NCI-H187 (cell line): ENCODE results near the gene GARRE1.
"Not testable (repeated sequence)": the region's sequence is repeated elsewhere in the genome, so short reads cannot be mapped to it uniquely, and the experiment has no call there.

Experiments used
- DNase-seq, 2 experiments: peaks; one replicate each; lab custom pipeline; 2025; lab: John Stamatoyannopoulos, UW

Gene GARRE1

DNA sequence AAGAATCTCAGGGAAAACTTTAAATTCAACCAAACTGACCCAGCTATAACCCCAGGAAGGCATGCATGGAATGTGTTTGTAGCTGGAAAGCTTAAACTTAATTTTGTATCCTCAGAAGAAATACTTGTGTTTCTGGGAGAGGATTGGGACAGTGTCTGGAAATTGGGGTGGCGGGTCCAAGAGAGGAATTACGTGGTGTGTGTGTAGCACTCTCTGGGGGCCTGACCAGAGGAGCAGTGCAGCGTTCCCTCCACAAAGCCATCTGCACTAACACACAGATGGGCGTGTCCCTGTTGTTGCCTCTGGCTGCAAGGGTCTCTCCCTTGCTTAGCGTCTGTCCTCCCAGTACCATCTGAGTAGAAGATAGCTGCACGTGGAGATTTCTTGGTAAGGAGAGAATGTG is 6.4 kb downstream of the GARRE1 start:
- DNase-seq = no peak

DNA sequence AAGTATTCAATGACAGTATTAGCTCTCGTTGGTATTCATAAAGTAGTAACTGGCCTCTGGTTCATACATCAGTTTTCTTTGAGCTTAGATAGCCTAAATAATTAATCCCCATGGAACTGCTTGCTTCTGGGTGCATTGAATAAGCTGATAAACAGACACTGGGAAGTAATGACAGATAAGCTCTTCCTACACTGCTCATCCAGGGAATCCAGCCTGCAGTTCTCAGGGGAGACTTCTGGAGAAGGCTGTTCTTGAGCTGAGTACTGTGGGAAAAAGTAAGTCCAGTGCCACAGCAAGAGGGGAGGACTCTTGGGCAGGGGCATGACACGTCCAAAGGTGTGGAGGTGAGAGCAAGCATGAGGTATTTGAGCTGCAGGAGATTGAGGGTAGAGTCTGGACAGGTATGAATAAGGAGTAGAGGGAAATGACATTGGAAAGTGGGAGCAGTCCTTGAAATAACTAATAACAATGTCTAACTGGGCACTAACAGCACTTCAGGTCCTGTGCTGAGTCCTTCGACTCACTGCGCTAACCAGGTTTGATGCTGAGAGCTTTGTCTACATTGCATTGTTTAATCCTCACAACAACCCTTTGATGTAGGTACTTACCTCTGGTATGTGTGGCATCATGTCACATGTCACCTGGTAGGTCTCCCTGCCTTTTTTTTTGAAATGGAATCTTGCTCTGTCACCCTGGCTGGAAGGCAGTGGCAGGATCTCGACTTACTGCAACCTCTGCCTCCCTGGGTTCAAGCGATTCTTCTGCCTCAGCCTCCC is 7.2 kb downstream of the GARRE1 start:
- no peak for DNase-seq

DNA sequence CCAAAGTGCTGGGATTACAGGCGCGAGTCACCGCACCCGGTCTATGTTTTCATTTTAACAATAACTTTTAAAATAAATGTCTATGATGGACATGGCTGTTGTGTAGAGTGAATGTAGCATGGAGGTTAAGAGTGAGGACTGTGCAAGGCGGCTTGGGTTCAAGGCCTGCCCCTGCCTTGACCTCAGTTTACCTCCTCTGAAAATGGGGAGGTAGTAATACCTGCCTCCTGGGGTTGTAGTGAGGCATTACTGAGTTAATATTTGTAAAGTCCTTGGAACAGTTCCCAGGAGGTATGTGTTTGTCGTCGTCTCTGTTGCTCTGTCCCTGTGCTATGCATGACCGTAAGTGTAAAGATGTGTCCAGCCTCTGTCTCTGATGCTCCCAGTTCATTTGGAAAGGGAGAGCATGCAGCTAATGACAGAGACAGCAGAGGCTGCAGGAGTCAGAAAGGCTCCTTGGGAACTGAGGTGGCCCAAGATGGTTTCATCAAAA is 9.4 kb downstream of the GARRE1 start:
- DNase-seq = no peak

DNA sequence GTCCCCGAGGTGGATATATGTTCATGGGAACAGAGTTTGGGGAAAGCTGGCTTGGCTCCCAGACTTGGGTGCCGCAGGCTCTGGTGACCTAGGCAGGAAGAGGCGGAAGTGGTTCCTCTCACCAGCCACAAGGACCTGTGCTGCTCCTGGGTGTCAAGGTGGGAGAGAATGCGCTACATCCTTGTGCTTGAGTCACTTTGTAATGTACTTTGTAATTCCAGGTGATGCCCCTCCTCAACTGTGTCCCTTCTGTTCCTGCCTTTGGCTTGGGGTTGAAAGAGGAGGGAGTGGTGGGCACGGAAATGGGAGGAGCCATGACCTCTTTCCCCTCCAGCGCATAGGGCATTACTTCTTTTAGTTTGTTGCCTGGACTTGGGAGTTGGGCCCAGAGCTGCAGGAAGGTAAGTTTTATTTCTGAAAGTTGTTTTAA is 10.9 kb downstream of the GARRE1 start:
- DNase-seq = no peak

DNA sequence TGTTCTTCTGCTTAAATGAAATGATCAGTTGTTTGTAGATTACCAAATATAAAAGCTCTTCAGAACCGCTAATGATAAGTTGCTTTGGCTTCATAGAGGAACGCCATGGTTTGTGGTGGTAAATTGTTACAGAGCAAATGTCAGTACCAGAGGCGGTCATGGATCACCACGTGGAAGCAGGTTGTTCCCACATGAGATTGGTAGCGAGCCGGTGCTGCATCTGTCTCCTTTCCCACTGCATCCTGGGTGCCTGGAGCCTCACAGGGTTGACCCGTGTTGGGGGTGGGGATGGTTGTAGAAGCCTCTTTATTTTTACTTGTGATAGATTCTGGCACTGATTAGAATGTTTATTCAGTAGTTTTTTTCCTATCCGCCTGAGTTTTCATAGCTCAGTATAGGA is 14.7 kb downstream of the GARRE1 start:
- no peak for DNase-seq

DNA sequence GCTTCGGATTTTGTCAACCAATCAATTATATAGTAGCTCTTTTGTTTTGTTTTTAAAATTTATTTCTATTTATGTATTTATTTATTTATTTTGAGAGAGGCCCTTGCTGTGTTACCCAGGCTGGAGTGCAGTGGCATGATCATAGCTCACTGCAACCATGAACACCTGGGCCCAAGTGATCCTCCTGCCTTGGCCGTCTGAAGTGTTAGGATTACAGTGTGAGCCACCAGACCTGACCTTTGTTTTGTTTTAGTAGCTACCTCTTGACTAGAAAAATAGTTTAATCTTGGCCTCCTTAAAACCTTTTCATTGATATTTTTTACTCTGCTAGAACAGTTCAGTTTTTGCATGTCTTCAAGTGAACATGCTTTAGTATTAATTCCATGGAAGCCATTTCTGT is 15.1 kb downstream of the GARRE1 start:
- DNase-seq = no peak

DNA sequence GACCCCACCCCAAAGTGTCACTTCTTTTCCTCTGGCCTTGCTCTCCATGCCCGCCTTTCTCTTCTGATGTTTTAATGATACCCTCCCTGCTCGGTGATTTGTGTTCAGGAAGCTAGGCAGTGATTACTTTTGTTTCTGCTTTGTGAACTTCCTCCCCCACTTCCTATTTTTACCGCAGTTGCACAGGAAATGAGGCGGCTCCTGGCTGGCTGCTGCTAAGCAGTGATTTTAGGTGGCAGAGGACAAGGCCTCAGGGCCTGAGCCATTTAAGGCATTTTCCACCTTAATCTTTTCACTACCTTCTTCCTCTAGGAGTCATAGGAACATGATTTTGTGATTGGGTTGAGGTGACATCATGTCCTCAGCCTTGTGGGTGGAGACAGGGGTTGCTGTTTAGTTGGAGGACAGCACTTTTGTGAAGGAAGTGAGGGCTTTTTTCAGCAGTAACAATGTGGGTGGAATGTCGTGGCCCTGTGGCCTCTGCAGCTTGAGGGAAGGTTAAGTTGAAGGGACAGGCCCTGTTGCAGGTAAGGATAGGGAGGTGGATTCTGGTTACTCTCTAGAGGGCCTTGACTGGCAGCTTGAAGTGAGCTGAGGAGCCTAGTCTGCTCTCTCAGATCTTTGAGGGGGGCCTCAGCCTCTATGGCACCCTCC is 15.7 kb downstream of the GARRE1 start:
- DNase-seq = no peak

DNA sequence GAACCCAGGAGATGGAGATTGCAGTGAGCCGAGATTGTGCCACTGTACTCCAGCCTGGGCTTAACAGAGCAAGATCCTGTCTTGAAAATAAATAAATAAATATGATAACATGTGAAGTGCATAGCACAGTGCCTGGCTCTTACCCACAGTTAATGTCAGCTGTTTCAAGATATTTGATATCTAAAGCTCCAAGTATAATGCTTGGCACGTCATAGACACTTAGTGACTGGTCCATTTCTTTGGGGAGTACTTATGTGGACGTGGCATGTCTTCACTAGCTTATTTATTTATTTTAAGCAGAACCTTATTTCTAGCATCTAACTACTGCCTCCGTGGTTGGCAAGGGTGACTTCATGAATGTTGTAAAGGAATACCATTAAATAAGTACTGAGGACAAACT is 18.8 kb downstream of the GARRE1 start:
- DNase-seq = no peak

DNA sequence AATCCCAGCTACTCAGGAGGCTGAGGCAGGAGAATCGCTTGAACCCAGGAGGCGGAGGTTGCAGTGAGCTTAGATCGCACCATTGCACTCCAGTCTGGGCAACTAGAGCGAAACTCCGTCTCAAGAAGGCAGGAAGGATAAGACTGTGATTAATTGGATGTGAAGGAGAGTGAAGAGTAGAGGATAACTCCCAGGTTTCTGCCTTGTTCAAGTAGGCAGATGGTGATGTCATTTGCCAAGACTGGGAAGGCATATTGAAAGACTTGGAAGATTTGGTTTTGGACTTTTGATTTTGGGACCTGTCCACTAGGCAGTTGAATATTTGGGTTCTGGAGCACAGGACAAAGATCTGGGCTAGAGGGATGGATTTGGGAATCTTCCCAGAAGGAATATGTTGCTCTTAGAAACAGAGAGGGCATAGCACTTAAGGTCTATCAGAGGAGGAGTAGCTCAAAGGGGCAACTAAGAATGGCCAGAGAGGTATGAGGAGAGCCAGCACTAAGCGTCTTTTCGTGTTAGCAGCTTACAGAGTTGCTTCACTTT is 20.0 kb downstream of the GARRE1 start:
- DNase-seq = no peak

DNA sequence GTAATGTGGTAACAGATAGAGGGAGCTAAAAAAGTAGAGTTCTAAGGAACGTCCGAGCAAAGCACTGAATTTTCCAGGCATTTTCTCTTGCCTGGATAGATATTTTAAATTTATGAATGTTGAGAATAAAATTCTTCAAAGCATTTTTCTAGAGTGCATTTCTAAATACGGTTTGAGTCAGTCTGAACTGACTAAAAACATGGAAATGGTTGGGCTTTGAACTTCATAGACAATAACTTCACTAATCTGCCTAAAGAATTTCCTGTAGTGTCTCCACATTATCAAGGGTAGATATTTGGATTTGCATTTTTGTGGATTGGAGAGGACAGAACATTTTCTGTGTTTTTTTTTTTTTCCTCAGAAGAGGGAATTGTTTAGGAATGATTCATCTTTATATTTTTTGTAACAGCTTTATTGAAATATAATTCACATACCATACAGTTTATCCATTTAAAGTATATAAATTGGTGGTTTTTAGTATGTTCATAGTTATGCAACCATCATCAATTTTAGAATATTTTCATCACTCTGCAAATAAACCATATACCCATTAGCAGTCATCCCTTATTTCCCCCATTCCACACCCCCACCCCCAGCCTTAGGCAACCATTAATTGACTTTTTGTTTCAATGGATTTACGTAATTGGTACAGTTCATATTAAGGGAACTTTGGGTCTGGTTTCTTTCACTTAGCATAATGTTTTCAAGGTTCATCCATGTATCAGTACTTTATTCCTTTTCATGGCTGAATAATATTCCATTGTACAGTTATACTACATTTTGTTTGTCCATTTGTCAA is 20.7 kb downstream of the GARRE1 start:
- no peak for DNase-seq

DNA sequence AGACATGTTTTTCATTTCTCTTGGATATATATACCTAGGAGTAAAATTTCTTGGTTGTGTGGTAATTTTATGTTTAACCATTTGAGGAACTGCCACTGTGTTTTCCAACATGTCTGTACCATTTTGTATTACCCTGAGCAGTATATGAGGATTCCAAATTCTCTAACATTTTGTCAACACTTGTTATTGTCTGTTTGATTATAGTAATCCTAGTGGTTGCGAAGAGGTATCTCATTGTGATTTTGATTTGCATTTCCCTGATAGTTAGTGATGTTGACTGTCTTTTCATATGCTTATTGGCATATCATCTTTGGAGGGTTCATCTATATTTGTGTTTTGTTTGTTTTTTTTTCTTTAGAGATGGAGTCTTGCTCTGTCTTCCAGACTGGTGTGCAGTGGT is 21.4 kb downstream of the GARRE1 start:
- no peak for DNase-seq

DNA sequence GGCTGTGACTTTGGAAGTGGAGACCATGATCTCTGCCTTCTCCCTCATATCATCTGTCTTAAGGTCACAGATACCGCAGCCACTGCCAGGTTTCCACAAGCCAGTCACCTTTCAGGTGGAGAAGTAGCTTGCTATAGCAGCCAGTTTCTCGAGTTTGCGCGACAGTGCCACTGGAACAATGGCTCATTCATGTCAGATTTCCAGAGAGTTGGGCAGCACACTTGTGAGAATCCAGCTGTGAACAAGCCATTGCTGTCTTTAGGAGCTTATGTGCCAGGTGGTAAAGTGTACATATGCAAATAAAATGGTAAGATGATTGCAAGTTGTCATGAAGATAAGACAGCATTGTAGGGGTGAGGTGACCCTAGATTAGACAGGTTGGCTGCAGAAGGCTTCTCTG is 22.3 kb downstream of the GARRE1 start:
- peak in 1 of 2 experiments; percentile 6 for DNase-seq

DNA sequence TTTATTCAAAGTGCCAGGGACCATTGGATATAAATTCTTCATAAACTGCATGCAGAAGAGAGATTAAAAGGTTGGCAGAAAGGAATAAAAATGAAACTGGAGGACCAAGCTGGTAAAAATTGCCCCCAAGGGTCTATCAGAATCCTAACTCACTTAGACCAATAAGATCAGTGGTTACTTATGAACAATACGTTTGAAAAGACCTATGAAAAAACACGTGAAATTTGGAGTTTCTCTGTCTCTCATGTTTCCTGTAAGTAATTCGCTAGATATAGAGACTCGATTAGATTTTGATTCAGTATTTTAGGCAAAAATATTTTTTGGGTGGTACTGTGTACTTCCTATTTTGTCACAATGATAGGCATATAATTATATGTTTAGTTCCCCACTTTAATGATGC is 22.9 kb downstream of the GARRE1 start:
- no peak for DNase-seq

DNA sequence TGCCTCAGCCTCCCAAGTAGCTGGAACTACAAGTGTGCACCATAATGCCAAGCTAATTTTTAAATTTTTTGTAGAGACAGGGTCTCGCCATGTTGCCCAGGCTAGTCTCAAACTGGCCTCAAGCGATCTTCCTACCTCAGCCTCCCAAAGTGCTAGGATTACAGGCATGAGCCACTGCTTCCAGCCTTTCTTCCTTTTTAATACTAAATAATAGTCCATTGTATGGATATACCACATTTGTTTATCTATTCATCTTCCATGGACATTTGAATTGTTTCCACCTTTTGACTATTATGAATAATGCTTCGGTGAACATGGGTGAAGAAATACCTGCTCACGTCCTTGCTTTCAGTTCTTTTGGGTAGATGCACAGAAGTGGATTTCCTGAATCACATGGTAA is 24.4 kb downstream of the GARRE1 start:
- DNase-seq = no peak

DNA sequence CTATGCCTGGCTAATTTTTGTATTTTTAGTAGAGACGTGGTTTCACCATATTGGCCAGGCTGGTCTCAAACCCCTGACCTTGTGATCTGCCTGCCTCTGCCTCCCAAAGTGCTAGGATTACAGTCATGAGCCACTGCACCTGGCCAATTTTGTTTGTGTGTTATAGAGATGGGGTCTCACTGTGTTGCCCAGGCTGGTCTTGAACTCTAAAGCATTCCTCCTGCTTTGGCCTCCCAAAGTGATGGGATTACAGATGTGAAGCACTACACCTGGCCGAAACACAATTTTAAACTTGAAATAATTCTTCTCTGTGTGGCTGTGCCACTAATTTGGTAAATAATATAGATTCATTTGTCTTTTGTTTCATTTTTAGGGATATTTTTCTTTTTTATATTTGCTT is 27.1 kb downstream of the GARRE1 start:
- not testable (repeated sequence) for DNase-seq

DNA sequence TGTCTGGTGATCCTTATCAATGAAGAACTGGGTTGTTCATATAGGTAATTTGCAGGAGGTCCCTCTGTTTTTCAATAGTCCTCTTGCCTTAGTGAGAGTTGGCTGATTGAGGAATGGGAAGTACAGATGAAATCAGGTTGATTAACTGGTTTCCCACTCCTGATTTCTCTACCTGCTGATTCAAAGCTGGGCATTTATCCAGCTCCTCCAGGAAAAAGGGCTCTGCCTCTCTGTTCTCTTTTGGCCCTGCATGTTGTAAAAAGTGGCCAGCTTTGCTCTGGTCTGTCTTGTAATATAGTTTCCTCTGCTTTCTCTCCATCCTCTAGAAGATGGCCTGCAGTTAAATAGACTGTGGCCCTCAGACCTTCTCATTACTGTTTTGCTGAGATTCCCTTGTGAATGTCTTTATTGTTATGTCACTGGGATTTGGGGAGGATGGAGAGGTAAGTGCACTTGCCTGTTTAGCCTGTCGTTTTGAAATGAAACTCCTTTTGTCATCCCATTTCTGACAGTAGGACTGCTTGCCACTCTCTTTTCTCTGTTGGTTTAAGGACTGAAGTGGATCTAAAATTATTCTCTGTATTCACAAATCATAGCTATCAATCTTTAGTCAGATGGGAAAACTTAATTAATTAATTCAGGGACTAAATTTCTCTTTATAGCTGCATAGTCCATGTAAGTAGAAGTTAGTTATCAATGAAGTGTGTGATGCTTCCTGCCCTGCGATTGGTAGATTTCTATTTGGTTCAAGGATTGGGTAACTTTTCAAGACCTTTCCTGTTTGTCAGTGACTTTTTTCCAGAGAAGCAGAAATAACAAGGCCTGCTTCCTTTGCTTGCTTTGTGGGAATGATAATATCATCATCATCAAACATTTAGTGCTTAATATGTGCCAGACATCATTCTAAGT is 28.5 kb downstream of the GARRE1 start:
- DNase-seq = no peak

DNA sequence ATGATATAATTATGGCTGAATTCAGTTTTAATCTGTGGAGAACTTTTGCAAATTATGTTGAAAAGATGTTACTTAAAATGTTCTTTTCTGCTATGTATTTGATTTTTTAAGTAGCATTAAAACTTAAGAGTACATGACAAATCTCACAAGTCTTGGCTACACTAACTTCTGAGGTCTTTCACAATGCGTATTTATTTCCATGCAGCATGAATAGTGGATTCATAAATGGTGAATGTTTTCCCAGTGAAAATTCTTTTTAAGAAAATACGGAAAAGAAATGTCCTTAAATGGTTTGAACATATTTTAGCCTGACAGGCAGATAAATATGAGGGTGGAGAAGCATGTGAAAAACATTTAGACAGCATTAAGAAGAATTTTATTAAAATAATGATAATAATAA is 30.2 kb downstream of the GARRE1 start:
- DNase-seq = no peak

DNA sequence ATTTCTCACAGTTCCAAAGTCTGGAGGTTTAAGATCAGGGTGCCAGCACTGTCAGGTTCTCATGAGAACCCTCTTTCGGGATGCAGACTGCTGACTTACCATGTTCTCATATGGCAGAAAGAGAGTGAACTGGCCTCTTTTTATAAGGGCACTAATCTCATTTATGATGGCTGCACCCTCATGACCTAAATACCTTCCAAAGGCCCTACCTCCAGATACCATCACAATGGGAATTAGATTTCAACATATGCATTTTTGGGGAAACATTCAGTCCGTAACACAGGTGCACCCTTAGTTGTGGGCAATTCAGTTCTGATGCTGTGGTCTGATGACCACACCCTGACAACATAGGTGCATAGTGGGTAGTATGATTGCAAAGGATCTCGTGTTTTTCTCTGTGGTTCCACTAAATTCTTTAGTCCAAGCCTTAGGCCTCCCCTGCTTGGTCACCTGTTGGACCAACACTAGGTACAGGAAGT is 33.3 kb downstream of the GARRE1 start:
- DNase-seq = no peak

DNA sequence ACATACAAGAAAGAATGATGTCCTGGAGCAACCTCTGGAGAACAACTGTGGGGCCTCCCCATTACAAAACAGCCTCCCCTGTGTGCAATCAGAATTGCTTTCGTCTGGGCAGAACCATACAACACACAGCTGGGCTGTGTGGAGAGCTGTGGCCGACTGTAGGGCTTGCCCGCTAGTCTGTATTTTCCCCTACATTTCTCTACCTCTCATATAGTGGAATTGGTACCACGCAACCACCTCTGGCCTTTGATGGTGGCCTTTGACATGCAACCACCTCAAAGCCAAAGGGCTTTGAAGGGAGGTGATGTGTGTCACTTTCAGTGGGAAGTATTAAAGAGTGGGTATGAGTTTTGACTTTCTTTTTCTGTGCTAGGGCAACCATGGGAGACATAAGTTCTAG is 34.0 kb downstream of the GARRE1 start:
- no peak for DNase-seq

DNA sequence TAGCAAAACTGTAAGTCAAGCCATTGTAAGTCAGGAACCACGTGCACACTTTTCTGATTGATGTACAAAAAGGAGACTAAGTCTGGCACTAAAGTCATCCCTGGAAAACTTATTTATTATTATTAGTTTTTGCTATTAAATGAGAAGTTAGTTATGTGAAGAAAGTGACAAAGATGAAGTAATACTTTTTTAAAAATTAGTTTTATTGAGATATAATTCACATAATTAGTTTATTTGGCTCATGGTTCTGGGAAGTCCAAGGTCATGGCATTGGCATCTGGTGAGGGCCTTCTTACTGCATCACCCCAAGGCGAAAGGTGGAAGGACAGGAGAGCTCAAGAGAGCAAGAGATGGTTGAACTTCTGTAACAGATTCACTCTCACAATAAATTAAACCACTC is 36.9 kb downstream of the GARRE1 start:
- DNase-seq = no peak

DNA sequence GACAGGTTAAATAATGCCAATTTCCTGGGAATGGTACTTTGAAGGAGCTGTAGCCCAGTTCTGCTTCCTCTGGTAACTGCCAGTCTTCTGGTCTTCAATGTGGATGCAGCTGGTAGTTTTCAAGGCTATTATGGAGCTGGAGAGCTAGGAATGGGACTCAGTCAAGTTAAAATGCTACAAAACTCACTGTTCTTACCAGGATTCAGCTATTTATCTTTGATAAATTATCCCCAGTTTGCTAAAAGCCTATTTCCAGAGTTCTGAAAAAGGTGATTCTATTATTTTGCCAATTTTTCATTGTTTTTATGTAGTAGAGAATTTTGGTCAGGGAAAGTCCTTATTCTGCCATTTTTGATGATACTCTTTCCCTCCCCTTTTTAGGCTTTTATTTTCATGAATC is 40.7 kb downstream of the GARRE1 start:
- no peak for DNase-seq
